ENCODE data around the gene CYLD.

GRCh38 chr16:50820225-50820624, 78.3 kb downstream of the CYLD start:
- TF ChIP-seq POLR2A (IDR thresholded peaks at IDR 0.05), result no peak
- TF ChIP-seq CTCF (IDR thresholded peaks at IDR 0.05), result no peak
